IMR-90 (cell line): ENCODE data around the gene CD14. TPM values are rescaled to one million over a fixed set of nuclear protein-coding genes. Genes with fewer than 3 reads are reported as not detected.

ENCODE experiments used
- ATAC-seq: fragments of 200-7000 bp; cut with Tn5 transposase; 2 replicates; pipeline ENCODE4 v1.9.1; 2020; ENCODE audit warnings: low read depth, mild to moderate bottlenecking, moderate library complexity
- BruUV-seq: library from RNA; stranded (reverse); fragments of 400-500 nt; replicated peaks from 2 replicates; lab custom pipeline; 2021; lab: Mats Ljungman, UMichigan
- CTCF ChIA-PET: fragments of 300-600 bp; formaldehyde crosslinking; extraction: SDS; loops from one replicate; lab custom pipeline; 2021; ENCODE audit warnings: antibody characterized with exemption; lab: Yijun Ruan, JAX
- POLR2A ChIA-PET: fragments of 300-600 bp; sonication (Branson Sonifier 250); formaldehyde crosslinking; loops from one replicate; lab custom pipeline; 2022; ENCODE audit warnings: antibody characterized with exemption; ENCODE audit not compliant: unreplicated experiment; lab: Charles Lee
- DNase-seq: peaks from one replicate; pipeline ENCODE4 v3.0.0; 2013
- H2AFZ ChIP-seq: replicated peaks from 2 replicates; pipeline ENCODE3; 2013; ENCODE audit warnings: low read length, mild to moderate bottlenecking; ENCODE audit not compliant: poor library complexity
- H2AK5ac ChIP-seq: 2 replicates; pipeline ENCODE4 v1.6.1; 2013; ENCODE audit warnings: low read depth, low read length, inconsistent platforms
- H2AK9ac ChIP-seq: replicated peaks from 2 replicates; pipeline ENCODE3; 2013; ENCODE audit warnings: mild to moderate bottlenecking, low read depth, low read length, moderate library complexity; ENCODE audit not compliant: poor library complexity
- H2BK120ac ChIP-seq: 2 replicates; pipeline ENCODE4 v1.6.1; 2013; ENCODE audit warnings: low read depth, low read length, inconsistent platforms
- H2BK15ac ChIP-seq: 3 replicates; pipeline ENCODE4 v1.6.1; 2013; ENCODE audit warnings: low read depth, low read length, inconsistent platforms
- H2BK20ac ChIP-seq: 2 replicates; pipeline ENCODE4 v1.6.1; 2013; ENCODE audit warnings: low read depth, mild to moderate bottlenecking, inconsistent platforms, low read length, moderate library complexity
- H2BK5ac ChIP-seq: 2 replicates; pipeline ENCODE4 v1.6.1; 2013; ENCODE audit warnings: mild to moderate bottlenecking, low read depth, low read length, inconsistent platforms; ENCODE audit not compliant: poor library complexity, severe bottlenecking
- H3K14ac ChIP-seq: replicated peaks from 2 replicates; pipeline ENCODE4 v1.6.1; 2013; ENCODE audit warnings: low read depth, low read length, inconsistent platforms
- H3K18ac ChIP-seq: 2 replicates; pipeline ENCODE4 v1.6.1; 2013; ENCODE audit warnings: low read depth, low read length, control low read depth
- H3K23ac ChIP-seq: 2 replicates; pipeline ENCODE4 v1.6.1; 2013; ENCODE audit warnings: low read depth, low read length, inconsistent platforms
- H3K27ac ChIP-seq: 2 replicates; pipeline ENCODE4 v1.5.1; 2013; ENCODE audit warnings: mild to moderate bottlenecking, control low read depth, low read length; ENCODE audit not compliant: insufficient read depth
- H3K27me3 ChIP-seq: 2 replicates; pipeline ENCODE4 v1.6.1; 2013; ENCODE audit warnings: low read length; ENCODE audit not compliant: control insufficient read depth, insufficient read depth
- H3K36me3 ChIP-seq: 2 replicates; pipeline ENCODE4 v1.6.1; 2013; ENCODE audit warnings: low read length, mixed read lengths; ENCODE audit not compliant: control insufficient read depth, insufficient read depth
- H3K4ac ChIP-seq: 2 replicates; pipeline ENCODE4 v1.6.1; 2013; ENCODE audit warnings: low read depth, low read length, inconsistent platforms
- H3K4me1 ChIP-seq: 2 replicates; pipeline ENCODE4 v1.6.1; 2013; ENCODE audit warnings: low read length, mixed read lengths; ENCODE audit not compliant: control insufficient read depth, insufficient read depth
- H3K4me2 ChIP-seq: 2 replicates; pipeline ENCODE4 v1.6.1; 2013; ENCODE audit warnings: low read depth, mild to moderate bottlenecking, control low read depth, low read length, moderate library complexity
- H3K4me3 ChIP-seq: 2 replicates; pipeline ENCODE4 v1.5.1; 2013; ENCODE audit warnings: low read depth, mild to moderate bottlenecking, control low read depth, low read length, moderate library complexity; ENCODE audit not compliant: insufficient read depth
- H3K56ac ChIP-seq: 2 replicates; pipeline ENCODE4 v1.6.1; 2013; ENCODE audit warnings: low read length, inconsistent platforms; ENCODE audit not compliant: insufficient read depth; ENCODE audit errors: extremely low read depth
- H3K79me1 ChIP-seq, 2 experiments: 2 replicates each; pipeline ENCODE4 v1.6.1; 2013; ENCODE audit warnings: low read length in 2 of 2, inconsistent platforms in 1 of 2, low read depth in 1 of 2
- H3K9ac ChIP-seq: 2 replicates; pipeline ENCODE4 v1.6.1; 2013; ENCODE audit warnings: low read depth, low read length, control low read depth
- H3K9me1 ChIP-seq: 2 replicates; pipeline ENCODE4 v1.6.1; 2013; ENCODE audit warnings: low read length, inconsistent platforms; ENCODE audit not compliant: insufficient read depth
- H3K9me3 ChIP-seq: 2 replicates; pipeline ENCODE4 v1.6.1; 2013; ENCODE audit warnings: low read length; ENCODE audit not compliant: control insufficient read depth, insufficient read depth
- H4K20me1 ChIP-seq: 2 replicates; pipeline ENCODE4 v1.6.1; 2013; ENCODE audit warnings: low read length, inconsistent platforms; ENCODE audit not compliant: insufficient read depth
- H4K5ac ChIP-seq: 2 replicates; pipeline ENCODE4 v1.6.1; 2013; ENCODE audit warnings: mild to moderate bottlenecking, low read depth, low read length, control low read depth
- H4K8ac ChIP-seq, 2 experiments: 2 replicates each; pipeline ENCODE4 v1.6.1; 2013; ENCODE audit warnings: low read depth in 2 of 2, low read length in 2 of 2, control low read depth in 1 of 2, inconsistent platforms in 1 of 2
- H4K91ac ChIP-seq: 2 replicates; pipeline ENCODE4 v1.6.1; 2013; ENCODE audit warnings: low read depth, low read length, inconsistent platforms; ENCODE audit not compliant: insufficient read depth
- BHLHE40 ChIP-seq: fragments of 150-350 bp; IDR thresholded peaks from 2 replicates; pipeline ENCODE4 v1.6.1; 2016; ENCODE audit warnings: mild to moderate bottlenecking, low read depth, low read length
- FOS ChIP-seq: fragments of 150-350 bp; IDR thresholded peaks from 2 replicates; pipeline ENCODE4 v1.6.1; 2016; ENCODE audit warnings: low read depth, low read length
- RAD21 ChIP-seq: IDR thresholded peaks from 2 replicates; pipeline ENCODE4 v1.6.1; 2012; ENCODE audit warnings: low read length, improper control_type of control experiment
- RCOR1 ChIP-seq: IDR thresholded peaks from 2 replicates; pipeline ENCODE4 v1.6.1; 2012; ENCODE audit warnings: mild to moderate bottlenecking, low read length, improper control_type of control experiment; ENCODE audit not compliant: insufficient replicate concordance
- RFX5 ChIP-seq: IDR thresholded peaks from 2 replicates; pipeline ENCODE4 v1.8.0; 2012; ENCODE audit warnings: low read depth, mild to moderate bottlenecking, low read length, moderate library complexity
- SMC3 ChIP-seq: fragments of 150-350 bp; IDR thresholded peaks from 2 replicates; pipeline ENCODE4 v1.6.1; 2016; ENCODE audit warnings: low read depth, mild to moderate bottlenecking, antibody characterized with exemption, low read length, moderate library complexity
- WGBS, 2 experiments: methylation state at CpG; one replicate each; pipeline versions ENCODE4 v1.1.5 to v1.1.7; 2013; ENCODE audit warnings: missing lambda C conversion rate in 2 of 2; ENCODE audit not compliant: insufficient read length in 1 of 2; ENCODE audit errors: extremely low coverage in 2 of 2; 5-methylcytosine and 5-hydroxymethylcytosine counted together
- dilution Hi-C: fragments of 300-500 bp; cut with HindIII; formaldehyde crosslinking; loops from one replicate; pipeline ENCODE4 v1.14.3; 2018; ENCODE audit warnings: low sequenced_read_pairs; ENCODE audit not compliant: unreplicated experiment
- in situ Hi-C: fragments of 300-500 bp; cut with MboI; formaldehyde crosslinking; loops from 3 replicates; pipeline ENCODE4 v1.14.3; 2019; ENCODE audit warnings: low sequenced_read_pairs, inconsistent platforms, mixed read lengths
- intact Hi-C: fragments of 100-400 bp; cut with micrococcal nuclease; formaldehyde crosslinking; loops from 2 replicates; pipeline ENCODE4 v1.10.0; 2022
- polyA plus RNA-seq, 3 experiments: library from polyadenylated mRNA; depleted of rRNA; stranded (reverse); fragments of >200 nt; gene quantifications; 2 replicates each; pipeline ENCODE4 v1.2.3, GENCODE V29; 2012; ENCODE audit warnings: low replicate concordance in 1 of 3
- total RNA-seq: library from RNA; depleted of rRNA; stranded (reverse); fragments of >200 nt; gene quantifications from 2 replicates; pipeline ENCODE4 v1.2.3, GENCODE V29; 2012
- TF ChIP-seq, protein P1 (sequence below): fragments of 150-350 bp; IDR thresholded peaks from 2 replicates; pipeline ENCODE4 v1.6.1; 2017; ENCODE audit warnings: mild to moderate bottlenecking, antibody characterized with exemption, low read length, low read depth
- TF ChIP-seq, protein P2 (sequence below): fragments of 150-350 bp; IDR thresholded peaks from 2 replicates; pipeline ENCODE4 v1.6.1; 2016; ENCODE audit warnings: low read depth, mild to moderate bottlenecking, low read length, moderate library complexity, borderline replicate concordance
- TF ChIP-seq, protein P3 (sequence below): conservative IDR thresholded peaks from 2 replicates; pipeline ENCODE4 v1.5.1; 2012; ENCODE audit warnings: mild to moderate bottlenecking, low read depth, low read length, improper control_type of control experiment

CD14 gene
- total and polyA plus RNA-seq, 2 of the 4 experiments (the other 2 are of a cell fraction), result 0.17 to 0.18 TPM

DNA sequence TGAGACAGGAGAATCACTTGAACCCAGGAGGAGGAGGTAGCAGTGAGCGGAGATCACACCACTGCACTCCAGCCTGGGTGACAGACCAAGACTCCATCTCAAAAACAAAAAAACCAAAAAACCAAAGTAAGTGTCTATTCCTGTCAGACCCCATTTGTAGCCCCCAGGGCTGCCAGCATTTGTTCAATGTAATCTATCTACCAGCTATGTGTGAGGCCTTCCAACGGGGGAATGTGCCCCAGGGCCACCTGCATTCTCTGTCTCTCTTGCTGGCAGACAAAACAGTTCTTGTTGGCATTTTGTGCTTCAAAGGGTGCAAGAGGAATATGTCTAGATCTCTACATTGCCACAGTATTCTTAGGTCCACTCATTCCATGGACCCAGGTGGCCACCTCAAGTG, 34.1 kb downstream of the CD14 start:
- Histone ChIP-seq H3K14ac (no peak overlapping the region), H4K20me1 (no peaks in the 10 kb centered on the region), H3K4me3 (no peak overlapping the region), H2BK15ac (no peak overlapping the region), H2AK5ac (no peak overlapping the region), H3K23ac (no peak overlapping the region), H3K79me1 (no peaks in the 10 kb centered on the region), H3K9me3 (no peaks in the 10 kb centered on the region), H2AK9ac (peak overlapping the region; percentile 8), H3K4ac (no peak overlapping the region), H2BK5ac (no peak overlapping the region), H3K9ac (no peak overlapping the region), H3K4me1 (peaks cover 2% of the 10 kb centered on the region), H2BK20ac (no peak overlapping the region), H3K18ac (no peak overlapping the region), H2BK120ac (no peak overlapping the region), H4K91ac (no peak overlapping the region), H3K27me3 (peaks cover 2% of the 10 kb centered on the region), H3K36me3 (no peaks in the 10 kb centered on the region), H3K56ac (no peak overlapping the region), H3K9me1 (no peaks in the 10 kb centered on the region), H3K4me2 (no peak overlapping the region), H4K5ac (no peak overlapping the region), H3K27ac (no peak overlapping the region), H2AFZ (no peak overlapping the region), H4K8ac (no peak overlapping the region)
- dilution Hi-C loops, result no loop called here
- ChIA-PET POLR2A (no interaction called here), CTCF (interaction anchor here (1.3 kb wide), 1 partner anchor 36 kb away, joined by 3 read pairs; no protein-coding TSS in a partner anchor)
- DNase-seq, result no peak
- ATAC-seq, result no peak
- in situ Hi-C loops, result no loop called here
- no TSS peak for BruUV-seq
- TF ChIP-seq RFX5 (no peak), RCOR1 (no peak), RAD21 (no peak), SMC3 (no peak), FOS (no peak), BHLHE40 (no peak)
- TF ChIP-seq, protein P1, sequence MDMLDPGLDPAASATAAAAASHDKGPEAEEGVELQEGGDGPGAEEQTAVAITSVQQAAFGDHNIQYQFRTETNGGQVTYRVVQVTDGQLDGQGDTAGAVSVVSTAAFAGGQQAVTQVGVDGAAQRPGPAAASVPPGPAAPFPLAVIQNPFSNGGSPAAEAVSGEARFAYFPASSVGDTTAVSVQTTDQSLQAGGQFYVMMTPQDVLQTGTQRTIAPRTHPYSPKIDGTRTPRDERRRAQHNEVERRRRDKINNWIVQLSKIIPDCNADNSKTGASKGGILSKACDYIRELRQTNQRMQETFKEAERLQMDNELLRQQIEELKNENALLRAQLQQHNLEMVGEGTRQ, result no peak
- TF ChIP-seq, protein P2, sequence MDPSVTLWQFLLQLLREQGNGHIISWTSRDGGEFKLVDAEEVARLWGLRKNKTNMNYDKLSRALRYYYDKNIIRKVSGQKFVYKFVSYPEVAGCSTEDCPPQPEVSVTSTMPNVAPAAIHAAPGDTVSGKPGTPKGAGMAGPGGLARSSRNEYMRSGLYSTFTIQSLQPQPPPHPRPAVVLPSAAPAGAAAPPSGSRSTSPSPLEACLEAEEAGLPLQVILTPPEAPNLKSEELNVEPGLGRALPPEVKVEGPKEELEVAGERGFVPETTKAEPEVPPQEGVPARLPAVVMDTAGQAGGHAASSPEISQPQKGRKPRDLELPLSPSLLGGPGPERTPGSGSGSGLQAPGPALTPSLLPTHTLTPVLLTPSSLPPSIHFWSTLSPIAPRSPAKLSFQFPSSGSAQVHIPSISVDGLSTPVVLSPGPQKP, result no peak
- TF ChIP-seq, protein P3, sequence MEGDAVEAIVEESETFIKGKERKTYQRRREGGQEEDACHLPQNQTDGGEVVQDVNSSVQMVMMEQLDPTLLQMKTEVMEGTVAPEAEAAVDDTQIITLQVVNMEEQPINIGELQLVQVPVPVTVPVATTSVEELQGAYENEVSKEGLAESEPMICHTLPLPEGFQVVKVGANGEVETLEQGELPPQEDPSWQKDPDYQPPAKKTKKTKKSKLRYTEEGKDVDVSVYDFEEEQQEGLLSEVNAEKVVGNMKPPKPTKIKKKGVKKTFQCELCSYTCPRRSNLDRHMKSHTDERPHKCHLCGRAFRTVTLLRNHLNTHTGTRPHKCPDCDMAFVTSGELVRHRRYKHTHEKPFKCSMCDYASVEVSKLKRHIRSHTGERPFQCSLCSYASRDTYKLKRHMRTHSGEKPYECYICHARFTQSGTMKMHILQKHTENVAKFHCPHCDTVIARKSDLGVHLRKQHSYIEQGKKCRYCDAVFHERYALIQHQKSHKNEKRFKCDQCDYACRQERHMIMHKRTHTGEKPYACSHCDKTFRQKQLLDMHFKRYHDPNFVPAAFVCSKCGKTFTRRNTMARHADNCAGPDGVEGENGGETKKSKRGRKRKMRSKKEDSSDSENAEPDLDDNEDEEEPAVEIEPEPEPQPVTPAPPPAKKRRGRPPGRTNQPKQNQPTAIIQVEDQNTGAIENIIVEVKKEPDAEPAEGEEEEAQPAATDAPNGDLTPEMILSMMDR, result no peak
- intact Hi-C loops, result no loop called here
- no CpG with 5 or more reads among the region's 2 CpGs for WGBS, 2 experiments
